DOHH2 (cell line): ENCODE data around the gene C1D.
A peak's percentile ranks its signal among the peaks of the same experiment; 100 is the strongest.

ENCODE experiments used
- H3F3A ChIP-seq: fragments of 200-600 bp; sonication (generic), shearing (Covaris generic); 2 replicates; pipeline ENCODE4 v1.6.0; 2016; ENCODE audit warnings: antibody characterized with exemption, mild to moderate bottlenecking; ENCODE audit not compliant: control insufficient read depth, insufficient read depth
- H3K27ac ChIP-seq: fragments of 200-600 bp; sonication (generic); 2 replicates; pipeline ENCODE4 v1.5.1; 2014; ENCODE audit warnings: low read depth, mild to moderate bottlenecking, low read length, moderate library complexity
- H3K27me3 ChIP-seq: fragments of 200-600 bp; sonication (generic); 2 replicates; pipeline ENCODE4 v1.6.1; 2014; ENCODE audit warnings: mild to moderate bottlenecking, low read length, mixed read lengths; ENCODE audit not compliant: control insufficient read depth
- H3K36me3 ChIP-seq: fragments of 200-600 bp; sonication (generic); 2 replicates; pipeline ENCODE4 v1.6.1; 2014; ENCODE audit warnings: mild to moderate bottlenecking, low read length, moderate library complexity, mixed read lengths; ENCODE audit not compliant: control insufficient read depth
- H3K4me1 ChIP-seq: fragments of 200-600 bp; sonication (generic); 2 replicates; pipeline ENCODE4 v1.6.1; 2014; ENCODE audit warnings: mild to moderate bottlenecking, low read length, mixed read lengths; ENCODE audit not compliant: control insufficient read depth
- H3K4me2 ChIP-seq: fragments of 200-600 bp; sonication (generic); 2 replicates; pipeline ENCODE4 v1.6.0; 2014; ENCODE audit warnings: mild to moderate bottlenecking, low read length, moderate library complexity
- H3K4me3 ChIP-seq: fragments of 200-600 bp; sonication (generic); 2 replicates; pipeline ENCODE4 v1.5.1; 2014; ENCODE audit warnings: mild to moderate bottlenecking, low read length, mixed read lengths
- H3K79me2 ChIP-seq: fragments of 200-600 bp; sonication (generic); 2 replicates; pipeline ENCODE4 v1.6.1; 2014; ENCODE audit warnings: mild to moderate bottlenecking, low read length, mixed read lengths; ENCODE audit not compliant: control insufficient read depth
- H3K9me2 ChIP-seq: fragments of 200-600 bp; sonication (generic); replicated peaks from 2 replicates; pipeline ENCODE4 v1.6.1; 2014; ENCODE audit warnings: mild to moderate bottlenecking, low read length, mixed read lengths; ENCODE audit not compliant: control insufficient read depth
- H3K9me3 ChIP-seq: fragments of 200-600 bp; sonication (generic); 2 replicates; pipeline ENCODE4 v1.6.1; 2014; ENCODE audit warnings: antibody characterized with exemption, low read length, mixed read lengths; ENCODE audit not compliant: control insufficient read depth, insufficient read depth
- H4K20me1 ChIP-seq: fragments of 200-600 bp; sonication (generic); 2 replicates; pipeline ENCODE4 v1.6.0; 2014; ENCODE audit warnings: low read depth, mild to moderate bottlenecking, antibody characterized with exemption, low read length, moderate library complexity; ENCODE audit not compliant: control insufficient read depth, insufficient read depth
- CTCF ChIP-seq: fragments of 200-600 bp; sonication (generic); IDR thresholded peaks from one replicate; pipeline ENCODE4 v1.5.1; 2014; ENCODE audit warnings: antibody characterized with exemption, mild to moderate bottlenecking, low read depth, low read length; ENCODE audit not compliant: poor library complexity, severe bottlenecking
- EZH2phosphoT487 ChIP-seq: fragments of 200-600 bp; sonication (generic); IDR thresholded peaks from 2 replicates; pipeline ENCODE4 v1.6.1; 2017; ENCODE audit warnings: borderline replicate concordance, mild to moderate bottlenecking, antibody characterized with exemption, low read length, moderate library complexity, mixed read lengths

Gene C1D

DNA sequence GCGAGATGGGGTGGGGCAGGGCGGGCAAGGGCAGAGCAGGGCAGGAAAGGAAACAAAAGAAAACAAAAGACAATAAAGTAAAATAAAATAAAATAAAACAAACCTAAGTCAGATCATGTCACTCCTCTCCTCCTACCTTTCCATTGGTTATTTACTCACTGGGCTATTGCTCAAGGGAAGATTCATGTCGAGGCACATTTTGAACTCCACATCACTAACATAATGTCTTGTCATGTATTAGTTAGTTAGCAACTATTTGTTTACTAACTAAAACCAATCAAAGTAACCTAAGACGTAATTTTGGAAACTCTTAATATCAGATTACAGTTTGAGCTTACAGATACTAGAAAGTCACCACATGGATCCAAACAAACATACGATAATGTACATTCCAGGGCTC lies 2.2 kb downstream of the C1D start:
- Histone ChIP-seq H3K27ac (no peak overlapping the region), H3K4me1 (peaks cover 7% of the 10 kb centered on the region), H3K27me3 (no peaks in the 10 kb centered on the region), H3K4me3 (no peak overlapping the region), H3K9me3 (no peaks in the 10 kb centered on the region), H3K36me3 (no peaks in the 10 kb centered on the region; the same call in 1 of the 2 replicates), H3K79me2 (peaks cover 72% of the 10 kb centered on the region), H4K20me1 (no peaks in the 10 kb centered on the region), H3F3A (no peaks in the 10 kb centered on the region), H3K9me2 (no peaks in the 10 kb centered on the region), H3K4me2 (0 out of 2 replicates have a peak overlapping the region, but pooled peaks have one; percentile 81)
- no peak for TF ChIP-seq CTCF
- TF ChIP-seq EZH2phosphoT487: no peak

GRCh38 chr2:68059784-68060525 lies 2.8 kb downstream of the C1D start:
- Histone ChIP-seq H3K4me3 (no peak overlapping the region), H3K9me2 (no peaks in the 10 kb centered on the region), H4K20me1 (peaks cover 4% of the 10 kb centered on the region; the same call in 1 of the 2 replicates), H3K4me1 (peaks cover 7% of the 10 kb centered on the region), H3K79me2 (peaks cover 79% of the 10 kb centered on the region), H3K36me3 (no peaks in the 10 kb centered on the region; the same call in 1 of the 2 replicates), H3F3A (no peaks in the 10 kb centered on the region), H3K27ac (no peak overlapping the region), H3K9me3 (no peaks in the 10 kb centered on the region), H3K4me2 (no peak overlapping the region), H3K27me3 (no peaks in the 10 kb centered on the region)
- TF ChIP-seq CTCF (no peak), EZH2phosphoT487 (no peak)

- no peaks in the 10 kb centered on the region for H3K27me3 ChIP-seq
- peaks cover 4% of the 10 kb centered on the region; the same call in 1 of the 2 replicates for H4K20me1 ChIP-seq
- H3K4me3 ChIP-seq: no peak overlapping the region
- no peaks in the 10 kb centered on the region for H3K9me3 ChIP-seq
- H3K27ac ChIP-seq: no peak overlapping the region
- TF ChIP-seq CTCF (no peak), EZH2phosphoT487 (no peak)
- peaks cover 100% of the 10 kb centered on the region for H3K79me2 ChIP-seq
- H3K36me3 ChIP-seq: no peaks in the 10 kb centered on the region; the same call in 1 of the 2 replicates
- H3K9me2 ChIP-seq: no peaks in the 10 kb centered on the region
- no peak overlapping the region for H3K4me2 ChIP-seq
- H3F3A ChIP-seq: no peaks in the 10 kb centered on the region
- H3K4me1 ChIP-seq: peaks cover 7% of the 10 kb centered on the region
Observed at GRCh38 chr2:68057658-68058396, 5.0 kb downstream of the C1D start.
